ENCODE results near the gene RBM12.

The RBM12 gene

GRCh38 chr20:35600176-35600992 lies 64.3 kb downstream of the RBM12 start:
- DNase-seq (ENCODE audit: low spot score), result no peak

GRCh38 chr20:35599776-35600120 lies 65.0 kb downstream of the RBM12 start:
- DNase-seq (ENCODE audit: low spot score), result no peak

Measured in AG08396 (cell line).